Measurements from ENCODE around the gene SEMA4D.

The SEMA4D gene

DNA sequence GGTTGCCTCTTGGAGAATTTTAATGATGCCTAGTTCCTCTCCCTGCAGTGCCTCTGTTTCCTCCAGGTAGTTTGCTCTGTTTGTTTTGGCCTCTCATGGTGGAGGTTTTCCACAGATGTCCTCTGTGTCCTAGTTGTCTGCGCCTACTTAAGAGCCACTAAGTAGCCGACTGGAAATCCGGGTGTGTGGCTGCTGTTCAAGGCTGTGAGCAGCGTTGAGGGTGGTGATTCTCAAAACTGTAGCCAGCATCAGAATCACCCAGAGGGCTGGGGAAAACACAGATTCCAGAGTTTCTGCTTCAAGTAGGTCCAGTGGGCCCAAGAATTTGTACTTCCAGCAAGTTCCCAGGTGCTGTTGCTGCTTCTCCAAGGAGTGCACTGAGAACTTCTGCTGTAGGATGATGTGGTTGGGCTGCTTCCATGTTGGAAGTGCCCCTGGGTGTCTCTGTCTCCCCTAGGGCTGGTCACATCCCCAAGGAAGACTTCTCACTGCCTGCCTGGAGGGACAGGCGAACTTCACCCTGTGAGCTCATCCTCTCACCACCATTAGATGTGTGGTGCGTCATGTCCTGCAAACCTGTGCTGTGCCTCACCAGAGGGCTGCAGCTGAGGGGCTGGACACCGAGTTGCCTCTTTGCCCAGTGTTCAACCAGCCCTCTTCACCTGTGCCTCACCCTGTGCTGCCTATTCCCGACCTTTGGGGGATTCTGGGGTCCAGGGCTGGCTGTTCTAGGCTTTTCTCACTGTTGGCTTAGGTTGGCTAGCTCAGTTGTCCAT lies 144.9 kb downstream of the SEMA4D start:
- TF ChIP-seq, protein P1, sequence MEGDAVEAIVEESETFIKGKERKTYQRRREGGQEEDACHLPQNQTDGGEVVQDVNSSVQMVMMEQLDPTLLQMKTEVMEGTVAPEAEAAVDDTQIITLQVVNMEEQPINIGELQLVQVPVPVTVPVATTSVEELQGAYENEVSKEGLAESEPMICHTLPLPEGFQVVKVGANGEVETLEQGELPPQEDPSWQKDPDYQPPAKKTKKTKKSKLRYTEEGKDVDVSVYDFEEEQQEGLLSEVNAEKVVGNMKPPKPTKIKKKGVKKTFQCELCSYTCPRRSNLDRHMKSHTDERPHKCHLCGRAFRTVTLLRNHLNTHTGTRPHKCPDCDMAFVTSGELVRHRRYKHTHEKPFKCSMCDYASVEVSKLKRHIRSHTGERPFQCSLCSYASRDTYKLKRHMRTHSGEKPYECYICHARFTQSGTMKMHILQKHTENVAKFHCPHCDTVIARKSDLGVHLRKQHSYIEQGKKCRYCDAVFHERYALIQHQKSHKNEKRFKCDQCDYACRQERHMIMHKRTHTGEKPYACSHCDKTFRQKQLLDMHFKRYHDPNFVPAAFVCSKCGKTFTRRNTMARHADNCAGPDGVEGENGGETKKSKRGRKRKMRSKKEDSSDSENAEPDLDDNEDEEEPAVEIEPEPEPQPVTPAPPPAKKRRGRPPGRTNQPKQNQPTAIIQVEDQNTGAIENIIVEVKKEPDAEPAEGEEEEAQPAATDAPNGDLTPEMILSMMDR (conservative IDR thresholded peaks at IDR 0.05; ENCODE audit: low read depth, low read length), result no peak
- H3K27me3 ChIP-seq (ENCODE audit: insufficient read depth, low read depth), result no peaks in the 10 kb centered on the region
- no peak overlapping the region for H3K4me2 ChIP-seq
- peaks cover 13% of the 10 kb centered on the region; the same call in 1 of the 2 replicates for H3K36me3 ChIP-seq (ENCODE audit: insufficient read depth)
- H4K20me1 ChIP-seq (ENCODE audit: insufficient read depth), result no peaks in the 10 kb centered on the region
- peaks cover 17% of the 10 kb centered on the region for H3K4me1 ChIP-seq (ENCODE audit: low read depth, poor library complexity, severe bottlenecking)
- H3K4me3 ChIP-seq (IDR thresholded peaks at IDR 0.05; ENCODE audit: insufficient read depth, low read depth, low read length), result no peak overlapping the region
- no peak overlapping the region for H3K9ac ChIP-seq
- no peaks in the 10 kb centered on the region for H3K79me2 ChIP-seq (ENCODE audit: insufficient read depth, low read depth)
- H3K27ac ChIP-seq, result no peak overlapping the region
- no peak overlapping the region for H2AFZ ChIP-seq (ENCODE audit: low read depth)

- Histone ChIP-seq H3K79me2 (ENCODE audit: insufficient read depth, low read depth) (no peaks in the 10 kb centered on the region), H3K27me3 (ENCODE audit: insufficient read depth, low read depth) (no peaks in the 10 kb centered on the region), H2AFZ (ENCODE audit: low read depth) (no peak overlapping the region), H3K4me3 (IDR thresholded peaks at IDR 0.05; ENCODE audit: insufficient read depth, low read depth, low read length) (no peak overlapping the region), H3K36me3 (ENCODE audit: insufficient read depth) (peaks cover 13% of the 10 kb centered on the region; the same call in 1 of the 2 replicates), H3K27ac (no peak overlapping the region), H4K20me1 (ENCODE audit: insufficient read depth) (no peaks in the 10 kb centered on the region), H3K4me1 (ENCODE audit: low read depth, poor library complexity, severe bottlenecking) (peaks cover 17% of the 10 kb centered on the region), H3K9ac (no peak overlapping the region), H3K4me2 (0 out of 2 replicates have a peak overlapping the region, but pooled peaks have one; percentile 26)
- TF ChIP-seq, protein P1 (conservative IDR thresholded peaks at IDR 0.05; ENCODE audit: low read depth, low read length), result no peak
Observed at GRCh38 chr9:89352451-89352850, 145.5 kb downstream of the SEMA4D start.

GRCh38 chr9:89351584-89352300 lies 146.2 kb downstream of the SEMA4D start:
- H2AFZ ChIP-seq (ENCODE audit: low read depth), result no peak overlapping the region
- H3K4me3 ChIP-seq (IDR thresholded peaks at IDR 0.05; ENCODE audit: insufficient read depth, low read depth, low read length), result no peak overlapping the region
- H3K27me3 ChIP-seq (ENCODE audit: insufficient read depth, low read depth), result no peaks in the 10 kb centered on the region
- H3K27ac ChIP-seq, result no peak overlapping the region
- no peak overlapping the region for H3K4me2 ChIP-seq
- H3K79me2 ChIP-seq (ENCODE audit: insufficient read depth, low read depth), result no peaks in the 10 kb centered on the region
- no peak overlapping the region for H3K9ac ChIP-seq
- TF ChIP-seq, protein P1 (conservative IDR thresholded peaks at IDR 0.05; ENCODE audit: low read depth, low read length), result no peak
- H4K20me1 ChIP-seq (ENCODE audit: insufficient read depth), result no peaks in the 10 kb centered on the region
- peaks cover 13% of the 10 kb centered on the region; the same call in 1 of the 2 replicates for H3K36me3 ChIP-seq (ENCODE audit: insufficient read depth)
- H3K4me1 ChIP-seq (ENCODE audit: low read depth, poor library complexity, severe bottlenecking), result peaks cover 17% of the 10 kb centered on the region

- no peak overlapping the region for H3K27ac ChIP-seq
Observed at GRCh38 chr9:89350988-89351557, 146.8 kb downstream of the SEMA4D start.

More at GRCh38 chr9:89350988-89351557, 146.8 kb downstream of the SEMA4D start:
- no peak overlapping the region for H3K9ac ChIP-seq
- no peaks in the 10 kb centered on the region for H4K20me1 ChIP-seq (ENCODE audit: insufficient read depth)
- no peak overlapping the region for H3K4me2 ChIP-seq
- peaks cover 17% of the 10 kb centered on the region for H3K4me1 ChIP-seq (ENCODE audit: low read depth, poor library complexity, severe bottlenecking)
- H3K36me3 ChIP-seq (ENCODE audit: insufficient read depth), result peaks cover 10% of the 10 kb centered on the region; the same call in 1 of the 2 replicates
- no peak overlapping the region for H3K4me3 ChIP-seq (IDR thresholded peaks at IDR 0.05; ENCODE audit: insufficient read depth, low read depth, low read length)
- TF ChIP-seq, protein P1 (conservative IDR thresholded peaks at IDR 0.05; ENCODE audit: low read depth, low read length), result no peak
- no peaks in the 10 kb centered on the region for H3K79me2 ChIP-seq (ENCODE audit: insufficient read depth, low read depth)
- no peaks in the 10 kb centered on the region for H3K27me3 ChIP-seq (ENCODE audit: insufficient read depth, low read depth)
- no peak overlapping the region for H2AFZ ChIP-seq (ENCODE audit: low read depth)

Measured in KMS-11 (cell line).